Fibroblast of pulmonary artery (primary cell): ENCODE data around the gene RAB20.
"Not testable (repeated sequence)": the region's sequence is repeated elsewhere in the genome, so short reads cannot be mapped to it uniquely, and the experiment has no call there.

Experiments used
- DNase-seq: peaks from one replicate; pipeline ENCODE4 v3.0.0-alpha.2; 2010; ENCODE audit warnings: low read depth
- H3K4me3 ChIP-seq: replicated peaks from 2 replicates; pipeline ENCODE4 v1.5.1; 2011; ENCODE audit warnings: low read depth, mild to moderate bottlenecking, control low read depth, low read length, moderate library complexity
- TF ChIP-seq, protein P1 (sequence below): IDR thresholded peaks from 2 replicates; pipeline ENCODE4 v1.5.1; 2011; ENCODE audit warnings: mild to moderate bottlenecking, control low read depth, low read length, inconsistent platforms; ENCODE audit errors: missing control alignments

RAB20 gene, protein sequence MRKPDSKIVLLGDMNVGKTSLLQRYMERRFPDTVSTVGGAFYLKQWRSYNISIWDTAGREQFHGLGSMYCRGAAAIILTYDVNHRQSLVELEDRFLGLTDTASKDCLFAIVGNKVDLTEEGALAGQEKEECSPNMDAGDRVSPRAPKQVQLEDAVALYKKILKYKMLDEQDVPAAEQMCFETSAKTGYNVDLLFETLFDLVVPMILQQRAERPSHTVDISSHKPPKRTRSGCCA

DNA sequence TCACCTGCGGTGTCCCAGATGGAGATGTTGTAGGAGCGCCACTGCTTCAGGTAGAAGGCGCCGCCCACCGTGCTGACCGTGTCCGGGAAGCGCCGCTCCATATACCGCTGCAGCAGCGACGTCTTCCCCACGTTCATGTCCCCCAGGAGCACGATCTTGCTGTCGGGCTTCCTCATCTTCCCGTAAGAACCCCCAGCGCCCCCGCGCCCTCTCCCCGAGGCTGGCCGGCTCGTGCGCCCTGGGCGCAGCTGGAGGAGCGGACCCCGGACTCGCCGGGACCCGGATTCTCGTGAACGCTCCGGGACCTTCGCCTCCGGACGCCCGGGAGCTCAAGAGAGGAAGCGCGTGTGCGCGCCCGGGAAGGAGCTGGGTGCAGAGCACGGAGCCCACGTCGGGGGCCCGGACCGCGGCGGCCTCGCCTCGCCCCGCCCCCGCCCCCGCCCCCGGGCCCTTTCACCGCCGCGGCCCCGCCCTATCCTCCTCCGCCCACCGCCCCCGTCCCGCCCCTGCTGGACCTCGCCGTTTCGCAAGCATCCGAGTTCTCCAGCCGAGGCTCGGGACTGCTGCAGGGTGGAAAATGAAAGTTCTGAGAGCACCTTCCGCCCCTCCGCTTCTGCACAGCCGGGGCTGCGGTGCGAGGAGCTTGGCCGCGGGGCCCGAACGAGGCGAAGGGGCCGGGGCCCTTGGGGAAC lies at the start of gene RAB20:
RAB20 (minus strand) TSS at position 379 of the 692 bp plus-strand sequence; CDS start at position 176, 203 bp downstream.
- DNase-seq, result peak; percentile 87
- TF ChIP-seq, protein P1, sequence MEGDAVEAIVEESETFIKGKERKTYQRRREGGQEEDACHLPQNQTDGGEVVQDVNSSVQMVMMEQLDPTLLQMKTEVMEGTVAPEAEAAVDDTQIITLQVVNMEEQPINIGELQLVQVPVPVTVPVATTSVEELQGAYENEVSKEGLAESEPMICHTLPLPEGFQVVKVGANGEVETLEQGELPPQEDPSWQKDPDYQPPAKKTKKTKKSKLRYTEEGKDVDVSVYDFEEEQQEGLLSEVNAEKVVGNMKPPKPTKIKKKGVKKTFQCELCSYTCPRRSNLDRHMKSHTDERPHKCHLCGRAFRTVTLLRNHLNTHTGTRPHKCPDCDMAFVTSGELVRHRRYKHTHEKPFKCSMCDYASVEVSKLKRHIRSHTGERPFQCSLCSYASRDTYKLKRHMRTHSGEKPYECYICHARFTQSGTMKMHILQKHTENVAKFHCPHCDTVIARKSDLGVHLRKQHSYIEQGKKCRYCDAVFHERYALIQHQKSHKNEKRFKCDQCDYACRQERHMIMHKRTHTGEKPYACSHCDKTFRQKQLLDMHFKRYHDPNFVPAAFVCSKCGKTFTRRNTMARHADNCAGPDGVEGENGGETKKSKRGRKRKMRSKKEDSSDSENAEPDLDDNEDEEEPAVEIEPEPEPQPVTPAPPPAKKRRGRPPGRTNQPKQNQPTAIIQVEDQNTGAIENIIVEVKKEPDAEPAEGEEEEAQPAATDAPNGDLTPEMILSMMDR, result no peak
- H3K4me3 ChIP-seq, result peak within 1 kb of the TSS; percentile 83

- H3K4me3 ChIP-seq, result no peak overlapping the region
- TF ChIP-seq, protein P1, result no peak
- no peak for DNase-seq
Measured at GRCh38 chr13:110610955-110611595, 49.6 kb upstream of the RAB20 start.

DNA sequence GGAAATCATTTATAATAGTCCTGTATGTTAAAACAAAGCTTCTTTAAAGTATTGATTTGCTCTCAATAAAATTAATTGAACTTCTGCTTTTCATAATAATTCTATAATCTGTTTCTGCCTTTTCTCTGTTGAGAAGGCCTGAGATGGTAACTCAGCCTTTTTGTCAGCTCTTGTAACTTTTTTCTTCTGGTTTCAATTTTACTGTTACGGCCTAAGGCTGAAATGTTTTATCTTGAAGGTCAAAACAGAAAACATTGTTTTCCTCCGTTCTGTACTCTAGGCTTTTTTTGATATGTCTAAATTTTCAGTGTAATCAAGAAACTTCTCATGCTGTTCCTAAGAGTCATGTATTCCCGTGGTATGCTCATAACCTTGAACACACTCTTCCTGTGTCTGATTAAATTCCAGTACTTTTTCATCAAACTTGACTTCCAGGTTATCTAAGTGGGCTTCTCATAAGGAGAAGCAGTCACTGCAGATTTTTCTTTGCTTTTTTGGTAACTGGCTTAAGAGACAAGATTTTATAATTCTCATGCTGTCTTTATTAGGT lies 46.2 kb upstream of the RAB20 start:
- TF ChIP-seq, protein P1, result no peak
- DNase-seq, result no peak
- H3K4me3 ChIP-seq, result no peak overlapping the region

DNA sequence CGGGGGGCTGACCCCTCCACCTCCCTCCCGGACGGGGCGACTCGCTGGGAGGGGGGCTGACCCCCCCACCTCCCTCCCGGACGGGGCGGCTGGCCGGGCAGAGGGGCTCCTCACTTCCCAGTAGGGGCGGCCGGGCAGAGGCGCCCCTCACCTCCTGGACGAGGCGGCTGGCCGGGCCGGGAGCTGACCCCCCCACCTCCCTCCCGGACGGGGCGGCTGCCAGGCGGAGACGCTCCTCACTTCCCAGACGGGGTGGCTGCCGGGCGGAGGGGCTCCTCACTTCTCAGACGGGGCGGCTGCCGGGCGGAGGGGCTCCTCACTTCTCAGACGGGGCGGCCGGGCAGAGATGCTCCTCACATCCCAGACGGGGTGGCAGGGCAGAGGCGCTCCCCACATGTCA lies 44.8 kb upstream of the RAB20 start:
- H3K4me3 ChIP-seq, result not testable (repeated sequence)

GRCh38 chr13:110605132-110605531 lies 43.6 kb upstream of the RAB20 start:
- TF ChIP-seq, protein P1, result no peak
- no peak overlapping the region for H3K4me3 ChIP-seq
- no peak for DNase-seq

More for the DNA sequence above, 44.8 kb upstream of the RAB20 start:
- not testable (repeated sequence) for DNase-seq

DNA sequence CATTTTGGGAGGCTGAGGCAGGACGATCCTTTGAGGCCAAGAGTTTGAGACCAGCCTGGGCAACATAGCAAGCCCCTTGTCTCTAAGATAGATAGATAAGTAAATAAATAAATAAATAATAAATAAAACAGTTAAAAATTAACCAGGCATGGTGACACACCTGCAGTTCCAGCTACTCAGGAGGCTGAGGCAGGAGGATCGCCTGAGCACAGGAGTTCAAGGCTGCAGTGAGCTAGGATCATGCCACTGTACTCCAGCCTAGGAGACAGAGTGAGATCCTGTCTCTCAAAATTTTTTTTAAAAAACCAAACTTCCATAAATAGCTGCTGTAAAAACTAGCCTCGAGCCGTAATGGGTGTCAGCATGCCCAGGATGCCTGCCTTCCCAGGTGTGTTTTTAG lies 39.5 kb upstream of the RAB20 start:
- H3K4me3 ChIP-seq, result no peak overlapping the region
- TF ChIP-seq, protein P1, result no peak
- no peak for DNase-seq

DNA sequence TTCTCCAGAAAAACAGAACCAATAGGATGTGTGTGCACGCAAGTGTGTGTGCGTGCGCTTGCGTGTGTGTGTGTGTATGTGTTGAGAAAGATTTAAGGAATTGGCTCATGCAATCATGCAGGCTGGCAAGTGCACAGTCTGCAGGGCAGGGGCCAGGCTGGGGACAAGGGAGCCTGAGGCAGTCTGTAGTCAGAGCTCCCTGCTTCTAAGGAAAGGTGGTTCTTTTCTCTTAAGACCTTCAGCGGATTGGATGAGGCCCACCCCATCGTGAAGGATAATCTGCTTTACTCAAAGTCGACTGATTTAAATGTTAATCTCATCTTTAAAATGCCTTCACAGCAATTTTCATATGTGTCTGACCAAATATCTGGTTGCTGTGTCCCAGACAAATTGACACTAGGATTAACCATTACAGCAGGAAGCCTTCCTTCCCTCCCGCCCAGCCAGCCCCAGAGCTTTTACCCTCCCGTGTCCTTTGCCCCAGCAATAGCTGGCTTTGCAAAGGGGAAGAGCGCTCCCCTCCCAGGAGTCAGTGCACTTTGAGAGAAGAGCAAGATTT lies 38.8 kb upstream of the RAB20 start:
- H3K4me3 ChIP-seq, result no peak overlapping the region
- TF ChIP-seq, protein P1, result no peak
- DNase-seq, result no peak
